ENCODE data around the gene PRR16. TPM values are rescaled to one million over a fixed set of nuclear protein-coding genes. Genes with fewer than 3 reads are reported as not detected.
"Not testable (repeated sequence)": the region's sequence is repeated elsewhere in the genome, so short reads cannot be mapped to it uniquely, and the experiment has no call there.

The PRR16 gene
- total and polyA plus RNA-seq, 2 experiments from 2014 or later: 32.5 to 68.8 TPM

- H4K20me1 ChIP-seq (ENCODE audit: insufficient read depth); H3K9me3 ChIP-seq (ENCODE audit: low read depth); H3K27ac ChIP-seq; H3K9ac ChIP-seq; H2AFZ ChIP-seq; H3K79me2 ChIP-seq (ENCODE audit: insufficient read depth); H3K4me3 ChIP-seq; H3K4me2 ChIP-seq (ENCODE audit: unreplicated experiment); H3F3A ChIP-seq (ENCODE audit: insufficient read depth); H3K9me2 ChIP-seq (ENCODE audit: insufficient read depth); in situ Hi-C loops (cut with MboI); DNase-seq; H3K36me3 ChIP-seq (ENCODE audit: low read depth); H3K4me1 ChIP-seq (ENCODE audit: insufficient read depth); H3K27me3 ChIP-seq (replicated peaks; ENCODE audit: insufficient read depth): not testable (repeated sequence)
- 76 to 90% methylated on average over 12 to 16 of the region's 16 CpGs for WGBS, 2 experiments (ENCODE audit: low coverage in 1 of 2, low lambda C conversion rate in 2 of 2, missing lambda C conversion rate in 2 of 2)
These were observed 238.9 kb downstream of the PRR16 start for GRCh38 chr5:120702817-120703538.

GRCh38 chr5:120703918-120704587 is 240.0 kb downstream of the PRR16 start:
- no peak for DNase-seq
- no peak overlapping the region for H3K27ac ChIP-seq
- no peaks in the 10 kb centered on the region for H3K36me3 ChIP-seq (ENCODE audit: low read depth)
- H3K27me3 ChIP-seq (replicated peaks; ENCODE audit: insufficient read depth): no peaks in the 10 kb centered on the region
- no peaks in the 10 kb centered on the region for H3K4me1 ChIP-seq (ENCODE audit: insufficient read depth)
- H3K9me3 ChIP-seq (ENCODE audit: low read depth): no peaks in the 10 kb centered on the region
- in situ Hi-C loops (cut with MboI): no loop called here
- H3K79me2 ChIP-seq (ENCODE audit: insufficient read depth): no peaks in the 10 kb centered on the region
- H3K9me2 ChIP-seq (ENCODE audit: insufficient read depth): no peaks in the 10 kb centered on the region
- H3K9ac ChIP-seq: no peak overlapping the region
- TF ChIP-seq EZH2phosphoT487 (IDR thresholded peaks at IDR 0.05; ENCODE audit: insufficient read depth, low read depth) (no peak), EZH2 (IDR thresholded peaks at IDR 0.05; ENCODE audit: insufficient read depth, poor library complexity, severe bottlenecking) (no peak)
- WGBS, 2 experiments (ENCODE audit: low coverage in 1 of 2, low lambda C conversion rate in 2 of 2, missing lambda C conversion rate in 2 of 2): 68 to 69% methylated on average over 1 of the region's 1 CpG
- H3K4me2 ChIP-seq (ENCODE audit: unreplicated experiment): no peak overlapping the region
- no peaks in the 10 kb centered on the region for H4K20me1 ChIP-seq (ENCODE audit: insufficient read depth)
- H2AFZ ChIP-seq: no peak overlapping the region
- H3F3A ChIP-seq (ENCODE audit: insufficient read depth): no peaks in the 10 kb centered on the region
- H3K4me3 ChIP-seq: no peak overlapping the region

- Histone ChIP-seq H4K20me1 (ENCODE audit: insufficient read depth) (no peaks in the 10 kb centered on the region), H3K4me3 (no peak overlapping the region), H3K9me2 (ENCODE audit: insufficient read depth) (no peaks in the 10 kb centered on the region), H2AFZ (no peak overlapping the region), H3K79me2 (ENCODE audit: insufficient read depth) (no peaks in the 10 kb centered on the region), H3K36me3 (ENCODE audit: low read depth) (no peaks in the 10 kb centered on the region), H3K4me2 (ENCODE audit: unreplicated experiment) (no peak overlapping the region), H3K4me1 (ENCODE audit: insufficient read depth) (no peaks in the 10 kb centered on the region; the same call in 1 of the 2 replicates), H3K9ac (no peak overlapping the region), H3K27ac (no peak overlapping the region), H3K27me3 (replicated peaks; ENCODE audit: insufficient read depth) (no peaks in the 10 kb centered on the region), H3F3A (ENCODE audit: insufficient read depth) (no peaks in the 10 kb centered on the region), H3K9me3 (ENCODE audit: low read depth) (no peaks in the 10 kb centered on the region)
- in situ Hi-C loops (cut with MboI): no loop called here
- TF ChIP-seq EZH2phosphoT487 (IDR thresholded peaks at IDR 0.05; ENCODE audit: insufficient read depth, low read depth) (no peak), EZH2 (IDR thresholded peaks at IDR 0.05; ENCODE audit: insufficient read depth, poor library complexity, severe bottlenecking) (no peak)
- no peak for DNase-seq
These were observed 242.8 kb downstream of the PRR16 start for GRCh38 chr5:120706877-120707276.

- H3K9ac ChIP-seq: no peak overlapping the region
- H3K4me3 ChIP-seq: no peak overlapping the region
- WGBS, 2 experiments (ENCODE audit: low coverage in 1 of 2, low lambda C conversion rate in 2 of 2, missing lambda C conversion rate in 2 of 2): 45% methylated on average over 3 of the region's 3 CpGs
- H2AFZ ChIP-seq: no peak overlapping the region
- no peaks in the 10 kb centered on the region for H4K20me1 ChIP-seq (ENCODE audit: insufficient read depth)
- no peak overlapping the region for H3K4me2 ChIP-seq (ENCODE audit: unreplicated experiment)
- no peaks in the 10 kb centered on the region for H3F3A ChIP-seq (ENCODE audit: insufficient read depth)
- no peaks in the 10 kb centered on the region for H3K27me3 ChIP-seq (replicated peaks; ENCODE audit: insufficient read depth)
- TF ChIP-seq EZH2phosphoT487 (IDR thresholded peaks at IDR 0.05; ENCODE audit: insufficient read depth, low read depth): no peak
- TF ChIP-seq EZH2 (IDR thresholded peaks at IDR 0.05; ENCODE audit: insufficient read depth, poor library complexity, severe bottlenecking): no peak
- DNase-seq: no peak
- H3K9me3 ChIP-seq (ENCODE audit: low read depth): no peaks in the 10 kb centered on the region
- H3K27ac ChIP-seq: no peak overlapping the region
- H3K36me3 ChIP-seq (ENCODE audit: low read depth): no peaks in the 10 kb centered on the region
- H3K9me2 ChIP-seq (ENCODE audit: insufficient read depth): no peaks in the 10 kb centered on the region
- in situ Hi-C loops (cut with MboI): no loop called here
- H3K4me1 ChIP-seq (ENCODE audit: insufficient read depth): no peaks in the 10 kb centered on the region
- no peaks in the 10 kb centered on the region for H3K79me2 ChIP-seq (ENCODE audit: insufficient read depth)
These were observed 253.3 kb downstream of the PRR16 start for GRCh38 chr5:120717381-120717780.
